ENCODE measurements around the gene MARK2.

Gene MARK2

GRCh38 chr11:63884196-63884932, 45.5 kb downstream of the MARK2 start:
- no peak for DNase-seq

DNA sequence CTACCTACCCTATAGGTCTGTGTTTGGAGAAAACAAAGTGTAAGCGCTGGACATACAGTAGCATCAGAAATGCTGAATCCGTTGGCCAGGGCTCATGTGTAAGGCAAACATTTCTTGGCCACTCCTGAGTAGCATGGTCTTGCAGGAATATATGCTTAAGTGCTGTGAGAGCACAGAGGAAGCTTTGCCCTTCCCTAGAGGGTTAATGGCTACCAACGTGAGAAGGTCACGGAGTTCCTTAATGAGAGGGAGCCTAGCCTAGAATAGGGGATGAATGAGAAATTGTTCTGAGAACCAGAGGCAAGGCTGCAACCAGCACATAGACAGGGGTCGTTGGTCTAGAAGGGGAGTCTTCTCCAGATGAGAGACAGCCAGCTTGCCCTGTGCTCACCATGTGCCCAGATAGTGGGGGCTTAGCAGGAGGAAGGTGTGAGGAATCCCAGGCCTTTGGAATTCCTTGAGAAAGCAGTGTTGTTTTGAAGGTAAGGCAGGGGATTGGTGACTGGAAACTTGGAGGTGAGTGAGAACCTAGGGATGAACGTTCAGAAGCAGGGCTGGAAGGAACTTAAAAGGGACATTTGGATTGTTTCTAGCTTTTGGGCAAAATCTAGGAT, 48.6 kb downstream of the MARK2 start:
- DNase-seq, result no peak

DNA sequence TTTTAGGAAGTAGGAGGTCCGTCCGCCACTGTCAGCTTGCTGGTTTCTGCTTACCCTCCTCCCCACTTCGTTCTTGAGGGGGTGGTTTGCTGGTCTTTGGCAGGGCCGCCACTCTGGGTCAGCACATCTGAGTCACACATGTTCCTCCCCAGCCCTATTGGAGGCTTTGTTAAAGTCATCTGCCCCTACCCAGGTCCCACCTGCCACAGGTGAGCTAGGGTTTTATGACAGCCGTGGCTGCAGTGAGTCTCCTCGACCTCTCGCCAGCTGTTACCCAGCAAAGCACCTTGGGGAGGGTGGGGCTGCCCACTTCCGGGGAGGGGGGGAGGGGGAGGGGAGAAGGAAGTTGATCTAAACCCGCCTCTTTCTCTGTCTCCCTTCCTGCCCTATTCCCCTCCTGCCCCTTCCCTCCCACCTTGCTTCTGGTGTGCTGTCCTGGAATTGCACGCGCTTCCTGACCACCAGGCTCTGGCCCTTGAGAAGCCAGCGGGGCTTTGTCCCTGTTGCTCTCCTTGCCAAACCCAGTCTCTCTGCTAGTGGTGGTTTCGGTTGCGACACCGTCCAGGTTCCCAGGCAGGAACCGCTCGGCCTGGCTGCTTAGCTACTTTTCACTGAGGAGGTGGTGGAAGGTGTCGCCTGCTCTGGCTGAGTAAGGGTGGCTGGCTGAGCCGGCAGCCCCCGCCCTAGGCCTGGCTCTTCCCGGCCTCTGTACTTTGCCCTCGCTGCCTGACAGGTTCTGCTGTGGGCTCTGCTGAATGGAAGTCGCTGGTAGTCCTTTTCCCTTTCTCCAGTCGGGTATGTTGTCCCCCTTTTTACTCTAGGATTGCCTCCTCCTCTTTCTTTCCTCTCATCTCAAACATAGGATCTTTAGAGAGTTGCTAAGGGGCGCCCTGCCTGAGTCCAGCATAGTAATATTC, 49.5 kb downstream of the MARK2 start:
- DNase-seq, result peak; percentile 56 to 83 (median 74)

DNA sequence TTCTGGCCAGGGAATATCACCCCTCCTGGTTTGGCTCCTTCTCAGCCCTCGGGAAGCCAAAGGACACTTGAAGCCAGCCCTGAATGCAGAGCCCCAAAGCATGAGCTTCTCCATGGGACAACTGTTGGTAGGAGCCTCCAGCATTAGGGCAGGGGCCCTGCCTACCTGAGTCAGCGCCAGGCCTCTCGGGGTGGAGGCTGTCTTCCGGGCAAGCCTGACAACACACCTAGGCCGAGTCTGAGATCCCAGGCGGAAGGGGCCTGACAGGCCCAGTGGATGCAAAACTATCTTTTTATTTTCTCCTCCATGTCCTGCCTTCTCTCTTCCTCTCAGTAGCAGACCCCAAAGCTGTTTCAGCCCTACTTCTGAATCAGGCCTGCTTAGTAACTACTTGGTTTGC, 50.4 kb downstream of the MARK2 start:
- no peak for DNase-seq

DNA sequence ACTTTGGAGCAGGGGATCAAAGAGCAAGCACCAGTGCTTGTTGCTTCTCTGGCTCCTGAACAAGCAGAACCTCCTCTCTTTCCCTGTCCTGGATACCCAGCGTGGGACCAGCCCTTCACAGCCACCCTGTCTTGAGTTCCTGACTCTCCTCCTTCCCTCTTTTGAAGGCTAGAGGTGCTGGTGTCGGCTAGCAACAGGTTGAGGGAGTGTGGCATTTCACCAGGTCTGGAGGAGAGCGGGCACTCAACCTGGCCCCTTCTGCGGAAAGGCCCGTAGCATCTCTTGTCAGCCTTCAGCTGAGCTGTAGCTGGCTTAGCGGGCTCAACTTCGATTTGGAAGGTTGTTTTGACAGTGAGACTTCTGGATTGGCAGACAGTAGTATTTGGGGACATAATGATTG, 51.5 kb downstream of the MARK2 start:
- no peak for DNase-seq

- DNase-seq, result no peak
These were observed 53.3 kb downstream of the MARK2 start for GRCh38 chr11:63892228-63892627.

DNA sequence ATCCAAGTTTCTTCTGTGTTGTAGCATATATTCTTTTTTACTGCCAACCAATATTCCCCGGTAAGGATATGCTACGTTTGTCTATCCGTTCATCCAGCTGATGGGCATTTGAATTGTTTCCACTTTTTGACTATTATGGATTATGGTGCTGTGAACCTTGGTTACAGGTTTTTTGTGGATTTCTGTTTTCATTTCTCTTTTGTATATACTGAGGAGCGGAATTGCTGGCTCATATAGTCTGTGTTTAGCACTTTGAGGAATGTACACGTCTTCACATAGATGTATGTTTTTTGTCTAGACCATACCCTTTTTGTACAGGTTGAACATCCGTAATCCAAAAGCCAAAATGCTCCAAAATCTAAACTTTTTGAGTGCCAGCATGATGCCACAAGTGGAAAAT, 54.4 kb downstream of the MARK2 start:
- no peak for DNase-seq

DNA sequence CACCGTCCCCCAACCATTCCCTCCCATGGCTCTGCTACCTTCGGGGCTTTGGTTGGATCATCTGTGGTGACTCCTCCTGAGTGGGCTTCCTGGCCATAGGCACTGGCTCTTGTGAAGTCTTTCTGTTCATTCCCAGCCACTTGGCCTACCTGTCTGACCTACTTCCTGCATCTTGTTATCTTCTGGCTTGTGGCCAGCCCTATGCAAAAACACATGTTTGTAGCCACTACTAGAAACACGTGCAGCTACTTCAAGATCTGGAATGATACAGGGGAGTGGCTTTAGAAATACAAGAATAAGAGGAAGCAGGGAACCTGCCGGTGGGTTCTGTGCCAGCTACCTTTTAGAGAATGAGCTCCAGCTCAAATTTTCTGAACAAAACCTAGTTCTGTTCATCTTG, 57.2 kb downstream of the MARK2 start:
- no peak for DNase-seq

DNA sequence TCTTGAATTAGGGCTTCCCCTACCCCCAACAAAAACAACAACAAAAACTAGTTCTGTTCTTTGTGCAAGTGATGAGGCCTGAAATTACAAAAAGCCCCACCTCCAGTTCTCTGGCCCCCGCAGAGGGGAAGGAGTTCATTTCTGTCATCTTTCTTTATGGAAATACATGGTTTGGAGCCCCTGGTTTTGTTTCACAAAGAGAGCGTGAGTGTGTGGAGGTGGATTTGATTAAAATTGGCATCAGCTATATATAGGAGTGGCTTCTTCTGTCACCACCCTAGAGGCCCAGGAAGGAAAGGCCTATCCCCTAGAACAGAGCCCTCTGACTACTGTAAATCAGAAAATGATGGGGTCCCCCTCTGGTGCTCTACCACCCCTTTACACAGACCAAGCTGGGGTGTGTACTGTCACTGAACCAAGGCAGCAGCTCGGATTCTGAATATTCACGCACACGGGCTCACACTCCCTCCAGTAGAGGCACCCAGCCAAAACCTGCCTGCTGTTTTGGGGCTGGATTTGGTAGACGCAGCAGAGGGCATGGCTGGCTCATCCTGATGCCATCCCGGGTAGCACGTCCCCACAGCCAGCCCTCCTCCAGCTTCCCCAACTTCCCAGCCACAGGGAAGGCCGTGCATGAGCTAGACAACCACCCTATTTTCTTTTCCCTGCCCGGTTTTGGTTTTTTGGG, 58.7 kb downstream of the MARK2 start:
- no peak for DNase-seq

- DNase-seq, result peak in 2 of 6 experiments; percentile 11 to 12
These were observed 62.8 kb downstream of the MARK2 start for GRCh38 chr11:63901660-63902059.

DNA sequence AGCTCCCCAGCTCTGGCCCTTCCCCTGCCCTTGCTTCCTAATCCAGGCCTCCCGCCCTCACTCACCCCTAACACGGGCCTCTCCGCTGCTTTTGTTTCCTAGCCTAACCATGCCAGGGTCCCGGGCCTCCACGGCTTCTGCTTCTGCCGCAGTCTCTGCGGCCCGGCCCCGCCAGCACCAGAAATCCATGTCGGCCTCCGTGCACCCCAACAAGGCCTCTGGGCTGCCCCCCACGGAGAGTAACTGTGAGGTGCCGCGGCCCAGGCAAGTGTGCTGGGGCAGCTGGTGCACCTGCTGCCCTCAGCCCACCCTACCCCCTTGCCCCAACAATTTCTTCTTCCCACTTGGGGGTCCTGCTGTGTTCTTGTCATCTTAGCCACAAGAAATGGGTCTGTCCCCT, 65.0 kb downstream of the MARK2 start:
- DNase-seq, result no peak

DNA sequence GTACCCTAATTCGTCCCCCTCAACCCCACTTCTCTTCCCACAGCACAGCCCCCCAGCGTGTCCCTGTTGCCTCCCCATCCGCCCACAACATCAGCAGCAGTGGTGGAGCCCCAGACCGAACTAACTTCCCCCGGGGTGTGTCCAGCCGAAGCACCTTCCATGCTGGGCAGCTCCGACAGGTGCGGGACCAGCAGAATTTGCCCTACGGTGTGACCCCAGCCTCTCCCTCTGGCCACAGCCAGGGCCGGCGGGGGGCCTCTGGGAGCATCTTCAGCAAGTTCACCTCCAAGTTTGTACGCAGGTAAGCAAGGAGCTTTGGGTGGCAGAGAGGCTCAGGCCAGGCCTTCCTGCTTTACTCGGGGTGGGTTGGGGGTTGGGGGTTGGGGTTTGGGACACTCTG, 65.8 kb downstream of the MARK2 start:
- DNase-seq, result no peak

DNA sequence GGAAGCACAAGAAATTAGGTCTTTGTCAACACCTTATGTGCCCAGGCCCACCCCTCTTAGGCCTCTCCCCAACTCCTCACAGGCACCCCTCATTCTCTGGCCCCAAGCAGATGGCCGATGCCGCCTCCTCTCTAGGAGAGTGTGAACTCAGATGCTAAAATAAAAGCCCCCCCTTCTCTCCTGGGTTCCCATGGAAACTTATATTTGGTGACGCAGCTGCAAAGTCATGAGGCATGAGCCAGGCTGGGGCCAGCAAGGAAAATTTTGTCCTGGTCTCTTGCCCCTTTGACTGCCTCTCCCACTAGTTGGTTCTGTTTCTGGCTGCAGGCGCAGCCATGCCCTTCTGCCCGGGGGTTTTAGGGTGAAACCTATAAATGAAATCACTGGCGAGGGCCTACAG, 66.3 kb downstream of the MARK2 start:
- DNase-seq, result no peak

DNA sequence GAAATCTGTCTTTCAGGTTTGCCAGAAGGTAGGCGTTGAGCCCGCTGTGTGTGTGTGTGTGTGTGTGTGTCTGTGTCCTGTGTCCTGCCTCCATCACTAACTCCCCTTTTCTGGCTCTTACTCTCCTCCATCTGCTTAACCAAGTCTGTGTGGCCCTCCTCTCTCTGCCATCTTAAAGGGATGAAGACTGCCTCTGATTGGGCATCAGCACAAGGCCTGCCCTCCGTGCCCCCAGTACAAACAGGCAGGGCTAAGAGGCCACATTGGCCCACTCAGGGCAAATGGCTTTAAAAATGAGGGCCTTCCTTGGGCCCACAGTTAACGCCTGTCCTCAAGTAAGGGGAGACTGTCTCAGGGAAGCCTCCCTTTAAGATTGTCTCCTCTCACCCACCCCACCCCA, 67.2 kb downstream of the MARK2 start:
- no peak for DNase-seq

DNA sequence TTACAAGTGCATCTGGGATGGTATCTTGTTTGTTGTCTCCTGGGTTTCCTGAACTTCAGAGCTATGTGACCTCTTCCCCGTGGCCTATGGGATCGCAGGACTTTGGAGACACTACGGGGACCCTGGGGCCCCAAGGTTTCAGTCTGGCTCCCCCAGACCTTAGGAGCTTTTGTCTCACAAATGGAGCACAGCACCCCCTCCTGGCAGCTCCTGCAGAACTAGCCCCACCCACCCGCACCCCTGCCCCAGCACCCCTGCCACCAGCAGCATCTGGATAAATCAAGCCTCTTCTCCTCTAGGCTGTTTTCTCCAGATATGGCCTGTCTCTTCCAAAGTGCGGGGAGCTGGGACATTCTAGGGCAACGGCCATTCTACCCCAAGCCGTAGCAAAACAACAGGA, 67.7 kb downstream of the MARK2 start:
- peak; percentile 15 to 66 (median 54) for DNase-seq

GRCh38 chr11:63907063-63907462, 68.2 kb downstream of the MARK2 start:
- DNase-seq, result no peak

GRCh38 chr11:63907808-63908530, 69.1 kb downstream of the MARK2 start:
- no peak for DNase-seq

DNA sequence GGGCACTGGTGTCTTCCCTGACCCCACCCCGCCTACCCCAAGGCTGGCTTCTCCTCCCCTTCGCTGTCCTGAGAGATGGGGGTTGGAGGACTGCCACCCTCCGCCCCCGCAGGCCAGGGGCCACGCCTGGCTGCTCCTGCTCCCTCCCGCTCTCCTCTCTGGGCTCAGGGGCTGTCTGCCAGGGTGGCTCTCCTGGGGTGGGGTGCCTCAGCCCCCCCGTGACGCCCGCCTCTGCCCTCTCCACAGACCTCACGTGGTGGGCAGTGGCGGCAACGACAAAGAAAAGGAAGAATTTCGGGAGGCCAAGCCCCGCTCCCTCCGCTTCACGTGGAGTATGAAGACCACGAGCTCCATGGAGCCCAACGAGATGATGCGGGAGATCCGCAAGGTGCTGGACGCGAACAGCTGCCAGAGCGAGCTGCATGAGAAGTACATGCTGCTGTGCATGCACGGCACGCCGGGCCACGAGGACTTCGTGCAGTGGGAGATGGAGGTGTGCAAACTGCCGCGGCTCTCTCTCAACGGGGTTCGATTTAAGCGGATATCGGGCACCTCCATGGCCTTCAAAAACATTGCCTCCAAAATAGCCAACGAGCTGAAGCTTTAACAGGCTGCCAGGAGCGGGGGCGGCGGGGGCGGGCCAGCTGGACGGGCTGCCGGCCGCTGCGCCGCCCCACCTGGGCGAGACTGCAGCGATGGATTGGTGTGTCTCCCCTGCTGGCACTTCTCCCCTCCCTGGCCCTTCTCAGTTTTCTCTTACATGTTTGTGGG, 69.9 kb downstream of the MARK2 start:
- DNase-seq, result no peak

GRCh38 chr11:63909591-63910506, 70.9 kb downstream of the MARK2 start:
- DNase-seq, result no peak

GRCh38 chr11:63910675-63911074, 71.8 kb downstream of the MARK2 start:
- no peak for DNase-seq

DNA sequence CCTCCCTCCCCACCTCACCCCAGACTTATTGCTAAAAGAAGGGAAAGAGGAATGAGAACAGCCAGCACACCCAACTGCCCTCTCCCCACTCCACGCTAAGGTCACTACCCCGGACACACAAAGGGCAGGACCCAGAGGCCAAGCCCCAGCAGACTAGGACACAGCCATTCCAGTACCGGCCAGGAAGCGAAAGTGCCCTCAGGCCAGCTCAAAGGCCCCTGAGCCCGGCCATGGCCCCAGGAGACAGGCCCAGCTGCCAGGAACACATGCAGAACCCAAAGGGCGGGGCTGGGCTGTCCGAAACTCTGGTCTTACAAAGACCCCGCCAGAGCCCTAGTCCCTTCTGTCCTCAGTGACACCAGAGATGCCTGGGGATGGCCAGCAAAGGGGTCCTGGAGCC, 72.5 kb downstream of the MARK2 start:
- no peak for DNase-seq
